CD4-positive, alpha-beta T cell (primary cell): ENCODE measurements around the gene ARAP2. TPM values are rescaled to one million over a fixed set of nuclear protein-coding genes. Genes with fewer than 3 reads are reported as not detected.

ENCODE experiments used
- ATAC-seq: fragments of 200-7000 bp; cut with Tn5 transposase; one replicate; pipeline ENCODE4 v1.10.0; 2022; ENCODE audit warnings: mild to moderate bottlenecking; ENCODE audit not compliant: poor library complexity
- CTCF ChIA-PET: fragments of 350-600 bp; sonication (Branson Sonifier 250); formaldehyde crosslinking; loops from one replicate; lab custom pipeline; 2021; ENCODE audit warnings: antibody characterized with exemption, inconsistent platforms; lab: Charles Lee
- POLR2A ChIA-PET: fragments of 350-600 bp; sonication (Branson Sonifier 250); formaldehyde crosslinking; loops from one replicate; lab custom pipeline; 2021; ENCODE audit warnings: antibody characterized with exemption, inconsistent platforms; lab: Charles Lee
- DNase-seq, 14 experiments: peaks; one replicate each; pipeline ENCODE4 v3.0.0-alpha.2; 2013 to 2020; ENCODE audit warnings: mixed read lengths in 2 of 14
- H3K27ac ChIP-seq, 2 donors: one replicate each; pipeline versions ENCODE4 v1.5.1 to v1.7.0; 2013; ENCODE audit warnings: low read length in 2 of 2, low read depth in 1 of 2, mild to moderate bottlenecking in 1 of 2
- H3K27me3 ChIP-seq, 2 experiments: 1 replicate in 1 of 2; 2 replicates in 1 of 2; pipeline versions ENCODE4 v1.6.1 to v1.7.0; 2013; ENCODE audit warnings: low read length in 2 of 2, control low read depth in 1 of 2, mild to moderate bottlenecking in 1 of 2, moderate library complexity in 1 of 2; ENCODE audit not compliant: insufficient read depth in 2 of 2, control insufficient read depth in 1 of 2
- H3K36me3 ChIP-seq: one replicate; pipeline ENCODE4 v1.6.1; 2013; ENCODE audit warnings: low read length, control low read depth; ENCODE audit not compliant: insufficient read depth
- H3K4me1 ChIP-seq: one replicate; pipeline ENCODE4 v1.6.1; 2013; ENCODE audit warnings: low read length, control low read depth; ENCODE audit not compliant: insufficient read depth
- H3K4me3 ChIP-seq: one replicate; pipeline ENCODE4 v1.5.1; 2013; ENCODE audit warnings: mild to moderate bottlenecking, low read length, moderate library complexity
- H3K9me3 ChIP-seq, 2 experiments: 1 replicate in 1 of 2; 2 replicates in 1 of 2; pipeline versions ENCODE4 v1.6.1 to v1.7.0; 2013; ENCODE audit warnings: low read length in 2 of 2, mild to moderate bottlenecking in 2 of 2, control low read depth in 1 of 2, moderate library complexity in 1 of 2; ENCODE audit not compliant: control insufficient read depth in 1 of 2, insufficient read depth in 1 of 2
- H3K27ac Mint-ChIP-seq: one replicate; pipeline ENCODE4 v1.8.0; 2020; ENCODE audit warnings: mixed read lengths
- H3K27me3 Mint-ChIP-seq: one replicate; pipeline ENCODE4 v1.8.0; 2021; ENCODE audit warnings: mixed read lengths
- H3K36me3 Mint-ChIP-seq: one replicate; pipeline ENCODE4 v1.8.0; 2021; ENCODE audit warnings: low read depth, mixed read lengths
- H3K4me1 Mint-ChIP-seq: one replicate; pipeline ENCODE4 v1.8.0; 2021; ENCODE audit warnings: low read depth, mixed read lengths
- H3K4me3 Mint-ChIP-seq: one replicate; pipeline ENCODE4 v1.8.0; 2020; ENCODE audit warnings: mild to moderate bottlenecking, mixed read lengths
- H3K9me3 Mint-ChIP-seq: one replicate; pipeline ENCODE4 v1.8.0; 2020; ENCODE audit warnings: mixed read lengths
- CTCF ChIP-seq: fragments of 200-600 bp; IDR thresholded peaks from one replicate; pipeline ENCODE4 v1.8.0; 2022; ENCODE audit warnings: antibody characterized with exemption, mild to moderate bottlenecking
- intact Hi-C, 2 experiments: fragments of 100-400 bp; cut with DNase I in 1 of 2; cut with micrococcal nuclease in 1 of 2; formaldehyde crosslinking; loops; one replicate each; pipeline versions ENCODE4 v1.15.1 to v1.9.0; 2023 to 2025; cut with DNase I, micrococcal nuclease
- total RNA-seq, 174 experiments: library from RNA in 2 of 174; stranded (reverse) in 2 of 174; gene quantifications; one replicate each; pipeline ENCODE4 v1.2.3 and lab custom pipeline; 2021 to 2026

The ARAP2 gene
- total RNA-seq, 2 experiments from 2014 or later = 54.3 to 63.4 TPM

GRCh38 chr4:36207831-36208520 lies 36.3 kb downstream of the ARAP2 start:
- H3K36me3 ChIP-seq = peaks cover 30% of the 10 kb centered on the region

GRCh38 chr4:36207367-36207766 lies 36.9 kb downstream of the ARAP2 start:
- CTCF ChIA-PET = interaction anchor here (3.1 kb wide), 1 partner anchor 192 kb away, joined by 9 read pairs; no protein-coding TSS in a partner anchor
- POLR2A ChIA-PET = interaction anchor here (0.8 to 1.6 kb wide), 2 partner anchors 35 to 37 kb away, joined by 3 to 5 read pairs; partner anchors contain the start of gene ARAP2
- no peak overlapping the region for H3K4me3 ChIP-seq
- Mint-ChIP-seq H3K36me3 (peaks cover 69% of the 10 kb centered on the region), H3K4me1 (peaks cover 63% of the 10 kb centered on the region), H3K27ac (no peak overlapping the region), H3K9me3 (no peaks in the 10 kb centered on the region), H3K27me3 (no peaks in the 10 kb centered on the region), H3K4me3 (no peak overlapping the region)
- H3K9me3 ChIP-seq = no peaks in the 10 kb centered on the region
- no peaks in the 10 kb centered on the region for H3K27me3 ChIP-seq
- intact Hi-C loops = loop anchor here (5.0 kb wide), 1 partner anchor 35 kb away; the partner anchor contains the start of gene ARAP2 (in 2 of the 2)
- peaks cover 29% of the 10 kb centered on the region for H3K36me3 ChIP-seq
- DNase-seq (no peak), ATAC-seq (no peak)
- H3K27ac ChIP-seq = no peak overlapping the region
- peaks cover 8% of the 10 kb centered on the region for H3K4me1 ChIP-seq
- no peak for TF ChIP-seq CTCF

More at GRCh38 chr4:36207831-36208520, 36.3 kb downstream of the ARAP2 start:
- Histone ChIP-seq H3K27me3 (no peaks in the 10 kb centered on the region), H3K4me1 (peaks cover 8% of the 10 kb centered on the region), H3K27ac (no peak overlapping the region), H3K4me3 (no peak overlapping the region), H3K9me3 (no peaks in the 10 kb centered on the region)
- no peak for DNase-seq
- ATAC-seq = no peak
- Mint-ChIP-seq H3K4me1 (peaks cover 65% of the 10 kb centered on the region), H3K36me3 (peaks cover 74% of the 10 kb centered on the region), H3K27ac (peak overlapping the region; percentile 78), H3K9me3 (no peaks in the 10 kb centered on the region), H3K27me3 (no peaks in the 10 kb centered on the region), H3K4me3 (no peak overlapping the region)
- ChIA-PET POLR2A (interaction anchor here (0.8 to 1.8 kb wide), 3 partner anchors 34 to 36 kb away, joined by 3 to 6 read pairs (median 5); partner anchors contain the start of gene ARAP2), CTCF (interaction anchor here (3.1 kb wide), 1 partner anchor 192 kb away, joined by 9 read pairs; no protein-coding TSS in a partner anchor)
- TF ChIP-seq CTCF = no peak
- intact Hi-C loops = loop anchor here (5.0 kb wide), 1 partner anchor 34 kb away; the partner anchor contains the start of gene ARAP2 (in 2 of the 2)

GRCh38 chr4:36206603-36207311 lies 37.6 kb downstream of the ARAP2 start:
- intact Hi-C loops = loop anchor here (5.0 kb wide), 1 partner anchor 36 kb away; the partner anchor contains the start of gene ARAP2 (in 2 of the 2)
- POLR2A ChIA-PET = interaction anchor here (2.4 kb wide), 1 partner anchor 36 kb away, joined by 7 read pairs; no protein-coding TSS in a partner anchor
- ATAC-seq (no peak), DNase-seq (no peak)
- no peak overlapping the region for H3K27ac Mint-ChIP-seq
- TF ChIP-seq CTCF = no peak
- H3K4me3 Mint-ChIP-seq = no peak overlapping the region
- H3K27me3 ChIP-seq = no peaks in the 10 kb centered on the region
- no peak overlapping the region for H3K27ac ChIP-seq
- no peaks in the 10 kb centered on the region for H3K9me3 Mint-ChIP-seq
- peaks cover 63% of the 10 kb centered on the region for H3K36me3 Mint-ChIP-seq
- no peak overlapping the region for H3K4me3 ChIP-seq
- H3K27me3 Mint-ChIP-seq = no peaks in the 10 kb centered on the region
- H3K36me3 ChIP-seq = peaks cover 29% of the 10 kb centered on the region
- peaks cover 8% of the 10 kb centered on the region for H3K4me1 ChIP-seq
- H3K4me1 Mint-ChIP-seq = peaks cover 57% of the 10 kb centered on the region
- CTCF ChIA-PET = interaction anchor here (1.0 to 3.1 kb wide), 2 partner anchors 29 to 193 kb away, joined by 3 to 9 read pairs; no protein-coding TSS in a partner anchor
- H3K9me3 ChIP-seq = no peaks in the 10 kb centered on the region
